ENCODE measurements around the gene ATP1A4. TPM values are rescaled to one million over a fixed set of nuclear protein-coding genes. Genes with fewer than 3 reads are reported as not detected.
A peak's percentile ranks its signal among the peaks of the same experiment; 100 is the strongest.

ATP1A4 gene
- total RNA-seq, 1 donor from 2014 or later, result 0.31 TPM

DNA sequence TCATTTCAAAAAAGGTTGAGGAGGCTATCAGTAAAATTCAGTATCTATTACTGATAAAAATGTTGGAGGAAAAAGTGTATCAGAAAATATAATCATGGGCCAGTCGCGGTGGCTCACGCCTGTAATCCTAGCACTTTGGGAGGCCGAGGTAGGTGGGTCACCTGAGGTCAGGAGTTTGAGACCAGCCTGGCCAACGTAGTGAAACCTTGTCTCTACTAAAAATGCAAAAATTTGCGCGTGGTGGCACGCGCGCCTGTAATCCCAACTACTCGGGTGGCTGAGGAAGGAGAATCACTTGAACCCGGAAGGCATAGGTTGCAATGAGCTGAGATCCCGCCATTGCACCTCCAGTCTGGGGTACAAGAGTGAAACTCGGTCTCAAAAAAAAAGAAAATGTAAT, 5.3 kb upstream of the ATP1A4 start:
- no peak for DNase-seq

DNA sequence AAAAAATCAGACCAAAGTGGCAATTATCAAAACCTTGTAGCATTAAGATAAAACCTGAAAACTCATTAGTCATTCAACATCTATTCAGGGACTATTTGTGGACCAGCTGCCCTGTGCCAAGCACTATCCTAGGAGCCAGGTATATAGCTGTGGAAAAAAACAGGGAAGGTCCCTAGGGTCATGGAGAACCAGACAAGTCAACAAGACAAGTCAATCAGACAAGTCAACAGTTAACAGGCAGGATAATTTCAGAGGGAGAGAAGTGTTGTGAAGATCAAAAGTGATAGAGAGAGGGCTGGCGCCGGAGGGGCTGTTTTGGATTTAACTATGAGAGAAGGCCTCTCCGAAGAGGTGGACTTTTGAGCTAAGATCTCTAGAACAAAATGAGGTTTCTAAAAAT, 3.3 kb upstream of the ATP1A4 start:
- no peak for DNase-seq

DNA sequence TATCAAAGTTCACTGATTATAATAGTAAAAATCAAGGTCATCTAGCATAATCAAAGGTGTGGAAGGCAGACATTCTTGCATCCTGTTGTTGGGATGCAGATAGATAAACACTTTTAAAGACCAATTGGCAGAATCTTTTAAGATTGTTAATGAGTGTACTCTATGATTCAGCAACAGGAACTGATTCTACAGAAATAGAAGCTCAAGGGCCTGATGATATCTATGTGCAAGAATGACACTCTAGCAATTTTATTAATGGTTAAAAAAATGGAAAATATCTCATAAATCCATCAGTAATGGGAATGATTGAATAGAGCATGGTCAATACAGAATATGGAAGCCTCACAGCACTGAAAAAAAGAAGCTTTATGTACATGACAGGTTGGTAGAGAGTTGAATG, 2.2 kb upstream of the ATP1A4 start:
- DNase-seq, result no peak

DNA sequence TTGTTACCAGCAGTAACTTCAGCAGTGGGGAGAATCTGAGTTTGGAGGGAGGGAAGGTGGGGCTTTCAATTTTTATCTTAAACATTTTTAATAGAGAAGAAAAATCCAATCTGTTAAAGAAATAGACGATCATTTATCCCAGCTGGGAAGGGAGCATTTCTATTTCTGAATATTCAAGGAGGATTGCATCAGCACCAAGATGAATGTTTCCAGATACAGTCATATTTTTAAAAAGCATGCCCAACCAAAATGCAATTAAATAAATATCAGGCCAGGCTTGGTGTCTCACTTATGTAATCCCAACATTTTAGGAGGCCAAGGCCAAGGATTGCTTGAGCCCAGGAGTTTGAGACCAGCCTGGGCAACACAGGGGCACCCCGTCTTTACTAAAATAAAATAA, 1.7 kb upstream of the ATP1A4 start:
- DNase-seq, result no peak

DNA sequence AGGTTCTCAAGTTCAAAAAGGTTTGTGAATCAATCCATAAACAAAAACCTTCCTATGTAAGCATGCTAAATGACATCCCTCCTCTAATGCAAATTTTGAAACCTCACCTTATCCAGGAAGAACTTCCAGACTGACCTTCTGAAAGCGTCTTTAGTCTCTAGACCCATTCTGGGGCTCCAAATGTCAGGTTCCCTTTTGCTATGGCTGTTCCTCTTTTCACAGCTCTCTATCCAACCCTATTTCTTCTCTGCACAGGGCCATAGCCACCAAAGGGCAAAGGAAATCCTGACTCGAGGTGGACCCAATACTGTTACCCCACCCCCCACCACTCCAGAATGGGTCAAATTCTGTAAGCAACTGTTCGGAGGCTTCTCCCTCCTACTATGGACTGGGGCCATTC, 3.4 kb downstream of the ATP1A4 start:
- no peak for DNase-seq

DNA sequence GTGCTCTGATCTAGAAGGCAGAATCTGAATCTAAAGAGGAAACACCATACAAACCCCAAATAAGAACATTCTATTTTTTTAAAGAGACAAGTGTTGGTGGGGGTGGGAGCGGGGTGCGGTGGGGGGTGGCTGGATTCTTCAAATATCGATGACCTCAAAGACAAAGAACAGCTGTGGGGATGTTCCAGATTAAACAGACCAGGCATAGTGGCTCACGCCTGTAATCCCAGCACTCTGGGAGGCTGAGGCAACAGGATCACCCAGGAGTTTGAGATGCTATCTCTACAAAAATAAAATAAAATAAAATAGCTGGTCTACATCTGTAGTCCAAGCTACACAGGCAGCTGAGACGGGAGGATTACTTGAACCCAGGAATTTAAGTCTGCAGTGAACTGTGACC, 5.0 kb downstream of the ATP1A4 start:
- DNase-seq, result no peak

DNA sequence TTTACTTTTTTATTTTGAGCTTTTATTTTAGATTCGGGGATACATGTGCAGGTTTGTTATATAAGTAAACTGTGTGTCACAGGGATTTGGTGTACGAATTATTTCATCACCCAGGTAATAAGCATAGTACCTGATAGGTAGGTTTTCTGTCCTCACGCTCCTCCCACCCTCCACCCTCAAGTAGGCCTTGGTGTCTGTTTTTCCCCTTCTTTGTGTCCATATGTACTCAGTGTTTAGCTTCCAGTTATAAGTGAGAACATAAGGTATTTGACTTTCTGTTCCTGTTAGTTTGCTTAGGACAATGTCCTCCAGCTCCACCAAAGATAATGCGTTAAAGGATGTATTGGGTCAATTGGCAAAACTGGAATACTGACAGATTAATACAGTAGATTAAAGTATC, 5.8 kb downstream of the ATP1A4 start:
- no peak for DNase-seq

DNA sequence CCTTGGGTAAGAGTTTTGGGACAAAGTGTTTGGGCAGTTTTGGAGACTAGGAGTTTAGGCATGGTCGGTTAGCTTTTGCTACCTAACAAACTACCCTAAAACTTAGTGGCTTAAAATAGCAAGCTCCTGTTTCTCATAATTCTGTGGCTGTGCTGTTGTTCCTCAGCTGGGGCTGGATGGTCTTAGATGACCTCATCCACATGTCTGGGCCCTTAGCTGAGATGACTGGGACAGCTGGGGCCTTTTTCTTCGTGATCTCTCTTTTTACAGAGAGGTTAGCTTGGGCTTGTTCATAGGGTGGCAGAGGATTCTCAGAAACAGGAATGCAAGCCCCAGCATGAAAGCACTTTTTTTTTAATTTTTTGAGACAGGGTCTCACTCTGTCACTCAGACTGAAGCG, 6.6 kb downstream of the ATP1A4 start:
- no peak for DNase-seq

DNA sequence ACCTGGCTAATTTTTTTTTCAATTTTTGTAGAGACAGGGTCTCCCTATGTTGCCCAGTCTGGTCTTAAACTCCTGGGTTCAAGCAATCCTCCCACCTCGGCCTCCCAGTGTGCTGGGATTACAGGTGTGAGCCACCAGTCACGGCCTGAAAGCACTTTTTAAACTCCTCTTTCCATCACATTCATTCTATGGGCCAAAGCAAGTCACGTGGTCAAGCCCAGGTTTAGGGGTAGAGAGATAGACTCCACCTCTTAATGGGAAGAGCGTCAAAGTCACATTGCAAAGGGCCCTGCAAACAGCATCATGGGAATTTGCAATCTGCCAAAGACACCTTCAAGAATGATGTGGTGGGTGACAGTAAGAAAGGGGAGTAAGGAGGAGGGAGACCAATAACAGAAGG, 7.1 kb downstream of the ATP1A4 start:
- DNase-seq, result no peak

DNA sequence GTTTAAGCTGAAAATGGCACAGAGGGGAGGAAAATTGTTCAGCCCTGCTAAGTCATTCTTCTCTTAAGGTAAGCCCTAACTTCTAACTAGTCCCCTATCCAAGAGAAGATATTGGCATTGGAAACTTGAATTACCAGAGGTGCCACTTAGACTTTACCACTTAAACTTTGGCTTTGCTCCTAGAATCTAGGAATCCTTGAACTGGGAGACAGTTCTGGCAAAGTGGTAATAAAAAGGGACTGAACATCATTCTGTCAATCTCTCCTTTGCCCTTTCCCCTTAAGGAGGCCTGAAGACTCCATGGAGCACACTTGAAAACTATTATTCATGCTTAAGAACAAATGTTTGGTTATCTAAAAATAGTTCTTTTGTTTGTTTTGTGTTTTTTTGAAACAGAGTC, 8.4 kb downstream of the ATP1A4 start:
- DNase-seq, result no peak

DNA sequence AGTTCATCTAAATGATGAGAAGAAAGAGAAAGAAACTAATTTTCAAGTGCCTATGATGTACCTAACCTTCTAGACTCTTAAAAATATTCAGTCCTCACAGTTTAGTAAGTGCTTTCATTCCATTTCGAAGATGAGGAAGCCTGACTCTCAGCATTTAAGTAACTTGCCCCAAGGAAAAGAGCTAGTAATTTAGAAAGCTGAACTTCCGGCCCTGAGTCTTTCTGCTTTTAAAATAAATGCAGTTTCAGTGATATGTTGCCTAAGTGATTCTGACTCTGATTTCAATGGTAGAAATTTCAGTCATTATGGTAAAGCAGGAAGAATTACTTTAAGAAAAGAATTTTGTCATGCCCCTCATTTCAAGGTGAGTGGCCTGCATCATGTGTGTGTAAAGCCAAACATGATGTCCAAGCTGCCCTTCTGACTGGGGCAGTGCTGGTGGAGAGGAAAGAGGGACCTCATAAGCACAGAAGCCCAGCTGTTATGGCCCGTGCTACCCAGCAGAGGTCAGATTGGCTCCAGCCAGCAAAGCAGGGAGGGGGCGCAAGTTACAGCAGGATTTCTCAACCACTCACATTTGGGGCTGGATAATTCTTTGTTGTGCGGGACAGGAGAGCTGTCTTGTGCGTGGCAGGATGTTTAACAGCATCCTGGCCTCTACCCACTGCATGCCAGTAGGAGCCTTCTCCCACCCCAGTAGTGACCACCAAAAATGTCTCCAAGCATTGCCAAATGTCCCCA, 10.7 kb downstream of the ATP1A4 start:
- no peak for DNase-seq

DNA sequence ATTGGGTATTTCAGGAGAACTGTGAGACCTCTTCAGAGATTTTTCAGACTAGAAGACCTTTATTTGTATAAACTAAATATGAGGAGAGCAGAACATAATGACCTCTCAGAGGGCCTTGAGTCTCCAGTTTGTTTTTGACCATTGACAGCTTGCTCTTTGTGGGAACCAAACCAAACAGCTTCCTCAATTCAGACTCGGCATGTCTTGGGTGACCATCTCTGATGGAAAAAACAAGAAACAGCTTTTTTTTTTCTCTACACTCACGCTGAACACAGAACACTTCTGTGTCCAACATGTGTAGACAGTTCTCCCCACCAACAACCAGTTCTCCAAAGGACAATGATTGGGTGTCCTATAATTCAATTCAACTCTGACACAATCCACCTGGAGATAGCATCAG, 11.5 kb downstream of the ATP1A4 start:
- DNase-seq, result no peak

DNA sequence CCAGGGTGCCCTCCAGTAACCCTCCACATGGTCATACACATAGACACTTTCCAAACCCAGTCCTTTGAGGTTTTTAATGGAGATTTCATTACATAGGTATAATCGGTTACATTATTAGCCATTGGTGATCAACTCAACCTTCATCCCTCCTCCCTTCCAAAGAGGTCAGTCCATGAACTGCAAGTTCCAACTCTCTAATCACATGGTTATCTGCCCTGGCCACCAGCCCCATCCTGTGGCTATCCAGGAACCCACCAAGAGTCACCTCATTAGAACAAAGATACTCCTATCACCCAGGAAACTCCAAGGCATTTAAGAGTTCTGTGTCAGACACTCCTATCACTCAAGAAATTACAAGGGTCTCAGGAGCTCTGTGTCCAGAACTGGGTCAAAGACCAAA, 12.2 kb downstream of the ATP1A4 start:
- no peak for DNase-seq

DNA sequence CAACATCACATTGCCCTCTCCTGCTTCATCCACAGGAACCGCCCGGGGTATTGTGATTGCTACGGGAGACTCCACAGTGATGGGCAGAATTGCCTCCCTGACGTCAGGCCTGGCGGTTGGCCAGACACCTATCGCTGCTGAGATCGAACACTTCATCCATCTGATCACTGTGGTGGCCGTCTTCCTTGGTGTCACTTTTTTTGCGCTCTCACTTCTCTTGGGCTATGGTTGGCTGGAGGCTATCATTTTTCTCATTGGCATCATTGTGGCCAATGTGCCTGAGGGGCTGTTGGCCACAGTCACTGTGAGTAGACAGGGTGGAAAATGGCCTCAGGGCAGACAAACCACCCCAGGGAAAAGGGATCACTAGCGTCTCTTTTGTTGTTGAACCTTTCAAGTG, 12.7 kb downstream of the ATP1A4 start:
- DNase-seq, result no peak

DNA sequence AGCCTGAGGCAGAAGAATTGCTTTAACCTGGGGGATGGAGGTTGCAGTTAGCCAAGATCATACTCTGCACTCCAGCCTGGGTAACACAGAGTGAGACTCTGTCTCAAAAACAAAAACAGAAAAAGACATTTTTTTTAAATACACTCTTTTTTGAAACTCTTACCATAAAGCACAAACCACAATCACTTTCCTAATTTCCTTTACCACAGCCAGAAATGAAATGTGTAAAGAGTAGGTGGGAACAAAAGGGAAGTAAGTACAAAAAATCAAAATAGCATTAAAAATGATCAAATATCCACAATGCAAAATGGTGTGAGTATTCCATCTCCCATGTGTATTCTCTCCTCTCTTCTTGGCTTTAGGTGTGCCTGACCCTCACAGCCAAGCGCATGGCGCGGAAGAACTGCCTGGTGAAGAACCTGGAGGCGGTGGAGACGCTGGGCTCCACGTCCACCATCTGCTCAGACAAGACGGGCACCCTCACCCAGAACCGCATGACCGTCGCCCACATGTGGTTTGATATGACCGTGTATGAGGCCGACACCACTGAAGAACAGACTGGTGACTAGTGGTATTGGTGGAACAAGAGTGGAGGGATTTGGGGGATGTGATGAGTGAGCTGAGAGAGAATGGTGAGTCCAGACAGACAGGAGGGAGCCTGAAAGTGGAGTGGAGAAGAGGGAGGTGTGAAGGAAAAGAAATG, 14.9 kb downstream of the ATP1A4 start:
- DNase-seq, result peak; percentile 22

DNA sequence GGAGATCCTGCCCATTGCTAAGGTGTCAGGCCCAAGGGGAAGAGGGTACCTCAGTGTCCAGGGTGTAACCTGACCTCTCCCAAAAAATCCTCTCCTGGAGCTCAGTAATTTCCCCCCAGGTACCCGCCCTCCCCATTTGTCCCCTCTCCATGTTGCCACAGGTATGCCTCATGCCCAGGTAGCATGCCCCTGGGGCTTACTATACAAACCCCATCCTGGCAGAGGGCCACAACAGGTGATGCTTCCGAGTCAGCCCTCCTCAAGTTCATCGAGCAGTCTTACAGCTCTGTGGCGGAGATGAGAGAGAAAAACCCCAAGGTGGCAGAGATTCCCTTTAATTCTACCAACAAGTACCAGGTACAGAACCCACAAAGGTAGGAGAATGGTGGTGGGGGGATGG, 15.7 kb downstream of the ATP1A4 start:
- no peak for DNase-seq

DNA sequence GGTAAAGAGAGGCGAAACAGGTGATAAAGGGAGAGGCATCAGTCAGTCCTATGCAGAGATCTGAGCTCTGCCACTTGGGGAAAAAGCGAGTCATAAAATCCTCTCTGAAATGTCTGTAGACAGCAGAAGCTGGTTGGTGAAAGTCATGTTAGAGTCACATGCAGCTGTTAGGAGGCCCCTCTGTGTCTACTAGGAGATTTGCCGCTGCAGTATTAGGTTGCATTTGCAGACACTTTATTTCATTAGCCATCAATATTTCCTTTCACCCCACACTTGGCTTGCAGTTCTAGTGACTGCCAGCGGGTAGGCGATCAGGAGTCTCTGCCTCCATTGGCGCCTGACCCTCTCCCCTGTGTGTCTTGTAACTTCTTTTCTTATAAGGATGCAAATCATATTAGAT, 16.2 kb downstream of the ATP1A4 start:
- DNase-seq, result no peak

DNA sequence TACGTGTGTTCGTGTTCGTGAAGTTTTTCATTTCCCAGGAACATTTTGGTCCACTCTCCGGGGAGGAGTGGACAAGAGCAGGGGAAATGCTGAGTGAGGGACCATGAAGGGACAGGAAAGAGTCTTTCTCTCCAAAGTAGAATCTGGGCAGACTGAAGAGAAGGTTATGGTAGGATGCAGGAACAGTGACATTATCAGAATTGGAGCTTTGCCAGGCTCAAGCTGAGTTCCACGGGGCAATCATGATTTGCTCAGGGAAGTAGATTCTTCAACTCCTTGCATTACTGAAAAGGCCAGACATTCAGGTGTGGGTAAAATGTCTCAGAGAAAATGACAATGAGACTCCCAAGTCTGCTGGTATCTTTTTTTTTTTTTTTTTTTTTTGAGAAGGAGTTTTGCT, 16.6 kb downstream of the ATP1A4 start:
- DNase-seq, result no peak

DNA sequence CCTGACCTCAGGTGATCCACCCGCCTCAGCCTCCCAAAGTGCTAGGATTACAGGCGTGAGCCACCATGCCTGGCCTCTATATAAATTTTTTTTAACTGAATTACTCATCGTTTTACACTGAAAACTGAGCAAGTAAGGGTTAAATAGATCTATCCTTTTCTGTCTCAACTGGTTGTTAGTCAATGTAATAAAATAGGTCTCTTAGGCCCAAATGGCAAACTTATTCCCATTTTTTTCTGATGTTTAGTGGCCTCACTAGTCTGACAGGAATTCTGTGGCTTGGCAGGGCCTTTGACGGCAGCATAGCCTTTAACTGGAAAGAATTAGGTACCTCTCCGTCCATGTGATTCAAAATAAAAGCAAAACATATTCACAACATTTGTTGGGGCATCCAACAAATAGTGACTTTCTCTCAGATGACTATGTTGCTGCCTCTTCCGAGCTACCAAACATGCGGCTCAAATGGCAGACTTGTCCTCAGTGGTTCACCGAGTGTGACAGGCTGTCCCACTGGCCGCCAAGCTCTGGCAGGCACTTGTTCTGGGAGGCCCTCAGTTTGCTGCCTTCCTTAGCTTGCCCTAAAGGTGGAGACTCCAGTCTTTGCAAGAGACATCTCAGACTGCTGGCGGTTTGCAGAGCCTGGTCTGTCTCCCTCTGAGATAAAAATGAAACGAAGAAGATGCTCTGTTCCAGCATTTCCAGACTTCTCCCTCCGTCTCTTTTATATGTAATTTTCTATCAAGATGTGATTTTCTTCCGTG, 17.4 kb downstream of the ATP1A4 start:
- no peak for DNase-seq

DNA sequence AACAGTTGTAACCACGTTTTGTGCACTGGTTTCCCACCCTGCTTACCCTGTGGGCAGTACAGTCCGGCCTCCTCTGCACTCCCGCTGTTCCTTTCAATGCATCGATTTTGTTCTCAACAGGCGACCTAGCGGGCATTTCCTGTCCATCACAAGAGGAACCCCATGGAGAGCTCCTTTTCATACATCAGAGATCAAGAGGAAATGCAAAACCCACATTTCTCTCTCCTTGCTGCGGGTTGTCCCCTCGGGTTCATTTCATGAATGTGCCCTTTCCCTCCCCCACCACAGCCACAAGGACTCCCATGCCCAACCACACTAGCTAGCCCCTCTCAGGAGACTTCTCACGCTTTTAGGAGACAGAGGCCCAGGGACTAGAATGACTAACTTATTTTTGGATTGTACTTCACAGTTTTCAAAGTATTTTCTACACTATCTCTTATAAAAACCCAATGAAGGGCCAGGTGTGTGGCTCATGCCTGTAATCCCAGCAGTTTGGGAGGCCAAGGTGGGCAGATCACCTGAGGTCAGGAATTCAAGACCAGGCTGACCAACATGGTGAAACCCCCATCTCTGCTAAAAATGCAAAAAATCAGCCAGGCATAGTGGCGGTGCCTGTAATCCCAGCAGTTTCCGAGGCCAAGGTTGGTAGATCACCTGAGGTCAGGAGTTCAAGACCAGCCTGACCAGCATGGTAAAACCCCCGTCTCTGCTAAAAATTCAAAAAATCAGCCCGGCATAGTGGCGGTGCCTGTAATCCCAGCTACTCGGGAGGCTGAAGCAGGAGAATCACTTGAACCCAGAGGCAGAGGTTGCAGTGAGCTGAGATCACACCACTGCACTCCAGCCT, 18.4 kb downstream of the ATP1A4 start:
- no peak for DNase-seq

DNA sequence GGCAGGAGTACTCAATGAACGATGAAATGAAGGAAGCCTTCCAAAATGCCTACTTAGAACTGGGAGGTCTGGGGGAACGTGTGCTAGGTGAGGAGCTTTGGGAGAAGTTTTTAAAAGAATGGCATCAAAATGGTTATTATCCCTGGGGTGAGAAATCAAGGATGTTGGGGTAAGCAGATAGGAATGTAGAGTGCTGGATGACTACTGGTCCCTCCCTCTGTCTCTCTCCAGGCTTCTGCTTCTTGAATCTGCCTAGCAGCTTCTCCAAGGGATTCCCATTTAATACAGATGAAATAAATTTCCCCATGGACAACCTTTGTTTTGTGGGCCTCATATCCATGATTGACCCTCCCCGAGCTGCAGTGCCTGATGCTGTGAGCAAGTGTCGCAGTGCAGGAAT, 20.0 kb downstream of the ATP1A4 start:
- no peak for DNase-seq

DNA sequence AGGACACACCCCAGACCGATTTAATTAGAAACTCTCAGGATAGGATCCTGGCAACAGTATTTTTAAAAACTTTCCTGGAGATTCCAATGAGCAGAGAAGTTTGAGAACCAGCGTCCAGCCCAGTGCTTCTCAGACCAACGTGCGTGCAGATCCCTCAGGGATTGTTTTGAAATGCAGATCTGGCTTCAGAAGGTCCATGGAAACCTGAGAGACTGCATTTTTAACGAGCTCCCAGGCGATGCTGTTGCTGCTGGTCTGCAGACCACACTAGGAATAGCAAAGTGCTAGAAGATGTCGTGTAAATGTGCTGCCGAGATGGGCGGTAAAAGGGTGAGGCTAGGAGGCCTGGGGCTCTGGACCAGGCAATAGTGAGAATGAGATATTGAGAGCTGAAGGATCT, 20.6 kb downstream of the ATP1A4 start:
- no peak for DNase-seq

DNA sequence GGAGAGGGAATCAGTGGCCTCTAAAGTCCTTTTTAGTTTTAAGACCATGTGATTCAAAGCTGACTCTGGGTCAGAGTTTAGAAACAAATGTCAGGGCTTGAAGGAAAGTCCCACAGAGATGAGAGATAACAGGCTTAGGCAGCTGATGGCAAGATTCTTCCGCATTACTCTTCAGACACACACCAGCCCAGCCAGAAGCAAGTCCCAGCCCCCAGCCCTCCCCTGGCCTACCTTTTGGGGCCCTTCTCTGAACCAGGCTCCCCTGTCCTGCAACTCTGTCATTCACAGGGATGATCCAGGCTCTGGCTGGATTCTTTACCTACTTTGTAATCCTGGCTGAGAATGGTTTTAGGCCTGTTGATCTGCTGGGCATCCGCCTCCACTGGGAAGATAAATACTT, 25.8 kb downstream of the ATP1A4 start:
- DNase-seq, result no peak
